ENCODE measurements around the gene NHLRC1.
"Not testable (repeated sequence)": the region's sequence is repeated elsewhere in the genome, so short reads cannot be mapped to it uniquely, and the experiment has no call there.

Gene NHLRC1

GRCh38 chr6:18122128-18123093 lies at the start of gene NHLRC1:
TSS of gene NHLRC1 (minus strand) at chr6:18122677. CDS start at chr6:18122606, 71 bp downstream.
- peak; percentile 91 for DNase-seq (ENCODE audit: low spot score)

GRCh38 chr6:18171871-18172270 lies 49.4 kb upstream of the NHLRC1 start:
- no peak for DNase-seq (ENCODE audit: low spot score)

GRCh38 chr6:18168264-18168663 lies 45.8 kb upstream of the NHLRC1 start:
- no peak for DNase-seq (ENCODE audit: low spot score)

- no peak for DNase-seq (ENCODE audit: low spot score)
Measured at GRCh38 chr6:18166312-18167036, 44.0 kb upstream of the NHLRC1 start.

GRCh38 chr6:18165751-18166150 lies 43.3 kb upstream of the NHLRC1 start:
- DNase-seq (ENCODE audit: low spot score), result no peak

GRCh38 chr6:18162401-18162800 lies 39.9 kb upstream of the NHLRC1 start:
- no peak for DNase-seq (ENCODE audit: low spot score)

GRCh38 chr6:18161431-18161830 lies 39.0 kb upstream of the NHLRC1 start:
- DNase-seq (ENCODE audit: low spot score), result no peak

- DNase-seq (ENCODE audit: low spot score), result no peak
Measured at GRCh38 chr6:18160911-18161310, 38.4 kb upstream of the NHLRC1 start.

- DNase-seq (ENCODE audit: low spot score), result peak; percentile 30
Measured at GRCh38 chr6:18155864-18156421, 33.5 kb upstream of the NHLRC1 start.

GRCh38 chr6:18155150-18155863 lies 32.8 kb upstream of the NHLRC1 start, which contains the start of gene KDM1B:
TSS of gene KDM1B (plus strand) at chr6:18155422. CDS start at chr6:18159896, 4,474 bp downstream.
- DNase-seq (ENCODE audit: low spot score), result peak; percentile 100

- DNase-seq (ENCODE audit: low spot score), result no peak
Measured at GRCh38 chr6:18154507-18155149, 32.2 kb upstream of the NHLRC1 start, which contains the start of gene TPMT. TSS of gene TPMT (minus strand) at chr6:18155077. CDS start at chr6:18149127, 5,950 bp downstream.

GRCh38 chr6:18153311-18153703 lies 30.8 kb upstream of the NHLRC1 start:
- no peak for DNase-seq (ENCODE audit: low spot score)

- DNase-seq (ENCODE audit: low spot score), result no peak
Measured at GRCh38 chr6:18151801-18152200, 29.3 kb upstream of the NHLRC1 start.

GRCh38 chr6:18151391-18151790 lies 28.9 kb upstream of the NHLRC1 start:
- DNase-seq (ENCODE audit: low spot score), result not testable (repeated sequence)

GRCh38 chr6:18148304-18149025 lies 26.0 kb upstream of the NHLRC1 start:
- peak; percentile 84 for DNase-seq (ENCODE audit: low spot score)

- DNase-seq (ENCODE audit: low spot score), result no peak
Measured at GRCh38 chr6:18147616-18148015, 25.1 kb upstream of the NHLRC1 start.

- DNase-seq (ENCODE audit: low spot score), result peak; percentile 56
Measured at GRCh38 chr6:18147160-18147559, 24.7 kb upstream of the NHLRC1 start.

GRCh38 chr6:18142591-18142861 lies 20.0 kb upstream of the NHLRC1 start:
- DNase-seq (ENCODE audit: low spot score), result no peak

- DNase-seq (ENCODE audit: low spot score), result no peak
Measured at GRCh38 chr6:18141805-18142590, 19.5 kb upstream of the NHLRC1 start.
